Stimulated activated CD4-positive, alpha-beta T cell treated with anti-CD3 and anti-CD28 coated beads, Interleukin-12 subunit alpha, Interleukin-12 subunit beta, amount 100 ng/mL, for 4 hours (primary cell): ENCODE measurements around the gene SELENOO.

Experiments
- DNase-seq: peaks from one replicate; pipeline ENCODE4 v3.0.0-alpha.2; 2020

The SELENOO gene

DNA sequence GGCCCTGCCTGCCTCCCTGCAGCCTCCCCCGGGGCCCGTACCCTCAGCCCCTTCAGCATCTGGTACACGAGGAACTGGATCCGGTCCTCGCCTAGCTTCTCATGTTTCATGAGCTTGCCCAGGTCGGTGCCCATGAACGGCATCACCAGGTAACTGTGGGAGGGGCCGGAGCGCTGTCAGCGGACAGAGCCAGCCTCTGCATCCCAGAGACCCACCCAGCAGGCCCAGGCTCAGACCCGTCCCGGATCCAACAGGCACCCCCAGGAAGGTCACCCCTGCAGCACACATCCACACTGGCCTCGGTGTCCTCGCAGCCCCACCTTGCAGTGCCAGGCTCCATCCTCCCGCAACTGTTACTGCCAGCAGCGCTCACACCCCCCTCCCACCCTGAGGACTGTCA, 56.2 kb downstream of the SELENOO start:
- no peak for DNase-seq

- no peak for DNase-seq
Observed at GRCh38 chr22:50257451-50258360, 56.9 kb downstream of the SELENOO start.

- no peak for DNase-seq
Observed at GRCh38 chr22:50258361-50259292, 57.8 kb downstream of the SELENOO start.

GRCh38 chr22:50259302-50259701, 58.5 kb downstream of the SELENOO start:
- no peak for DNase-seq

DNA sequence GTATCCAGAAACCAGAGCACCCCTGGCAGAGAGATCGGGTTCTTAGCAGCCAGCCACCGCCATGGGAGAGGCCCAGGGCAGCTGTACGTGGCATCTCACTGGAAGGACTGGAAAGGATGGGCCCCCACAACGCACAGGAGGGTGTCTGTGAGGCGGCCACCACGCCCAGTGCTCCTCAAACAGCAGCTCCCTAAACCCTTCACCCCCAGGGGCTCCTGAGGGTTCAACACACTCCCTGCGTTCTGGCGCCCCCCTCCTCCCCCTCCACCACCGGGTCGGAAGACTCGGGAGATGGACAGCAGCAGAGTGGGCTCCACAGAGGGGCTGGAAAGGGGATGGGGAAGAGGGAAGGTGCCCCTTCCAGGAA, 59.6 kb downstream of the SELENOO start:
- DNase-seq, result no peak

DNA sequence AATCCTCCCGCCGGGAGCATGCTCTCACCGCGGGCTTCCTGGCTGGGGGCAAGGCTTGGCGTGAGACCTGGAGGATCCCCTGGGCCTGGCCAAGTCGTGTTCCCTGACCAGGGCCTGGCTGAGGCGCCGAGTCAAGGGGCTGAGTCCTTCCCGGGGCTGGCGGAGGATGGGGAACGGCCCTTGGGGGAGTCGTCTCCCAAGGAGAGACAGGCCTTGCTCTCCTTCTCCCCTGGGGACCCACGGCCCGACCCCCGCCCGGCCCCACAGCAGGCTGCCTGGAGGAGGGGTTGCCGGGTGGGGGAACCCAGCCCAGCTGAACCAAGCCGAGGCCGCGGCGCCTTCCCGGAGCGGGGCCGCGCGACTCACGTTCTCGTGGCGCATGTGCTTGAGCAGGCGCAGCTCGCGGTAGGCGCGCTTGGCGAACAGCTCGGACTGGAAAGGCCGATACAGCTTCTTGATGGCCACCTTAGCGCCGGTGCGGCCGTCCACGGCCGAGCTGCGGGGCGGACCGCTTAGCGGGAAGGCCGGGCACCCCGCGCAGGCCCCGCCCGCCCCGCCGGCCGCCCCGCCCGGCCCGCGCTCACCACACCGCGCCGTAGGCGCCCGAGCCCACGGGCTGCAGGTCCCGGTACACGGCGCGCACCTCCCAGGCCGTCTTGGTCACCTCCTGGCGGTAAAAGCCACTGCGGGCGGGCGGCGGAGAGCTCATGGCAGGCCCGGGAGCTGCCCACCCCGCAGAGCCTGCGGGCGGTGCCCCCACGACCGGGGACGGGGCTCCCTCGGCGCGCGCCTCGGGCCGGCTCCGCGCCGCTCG, 60.2 kb downstream of the SELENOO start:
- peak; percentile 40 for DNase-seq

DNA sequence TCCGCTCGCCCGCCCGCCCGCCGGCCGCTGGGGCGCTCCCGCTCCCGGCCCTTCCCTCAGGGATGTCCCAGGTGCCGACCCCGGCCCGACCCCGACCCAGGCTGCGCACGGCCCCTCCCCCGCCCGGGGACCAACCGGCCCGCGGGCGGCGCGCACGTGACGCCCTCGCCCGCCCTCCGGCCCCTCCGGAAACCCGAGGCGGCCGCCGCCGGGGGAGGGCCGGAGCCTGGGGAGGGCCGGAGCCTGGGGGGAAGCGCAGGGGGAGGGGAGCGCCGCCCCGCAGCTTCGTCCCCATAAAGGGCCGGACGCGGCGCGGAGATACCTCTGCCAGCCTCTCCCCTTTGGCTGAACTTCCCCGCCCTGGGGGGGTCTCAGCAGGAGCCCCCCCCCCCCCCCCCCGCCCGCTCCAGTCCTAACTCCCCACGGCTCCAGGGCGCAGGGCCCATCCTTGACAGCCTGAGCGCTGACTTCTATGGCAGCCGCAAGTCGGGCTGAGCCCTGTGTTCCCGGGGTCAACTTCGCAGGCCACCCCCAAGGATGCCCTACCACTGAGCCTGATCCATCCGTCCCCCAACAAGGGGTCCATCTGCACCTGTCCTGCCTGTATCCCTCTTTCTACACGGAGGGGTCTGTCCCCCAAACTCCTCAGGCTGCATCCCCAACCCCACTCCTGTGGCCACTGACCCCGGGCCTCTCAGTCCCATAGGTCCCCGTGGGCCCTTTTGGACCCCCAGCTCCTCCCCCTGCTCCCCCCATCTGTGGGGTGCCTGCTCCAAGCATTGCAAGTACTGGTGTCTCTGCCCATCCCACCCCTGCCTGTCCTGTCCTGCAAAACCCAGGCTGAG, 61.0 kb downstream of the SELENOO start, which contains the start of gene MAPK12:
TSS of gene MAPK12 (minus strand) at position 69 of the 845 bp plus-strand sequence. CDS start 174 bp downstream, outside the sequence.
- no peak for DNase-seq

GRCh38 chr22:50262460-50262911, 61.7 kb downstream of the SELENOO start:
- no peak for DNase-seq

DNA sequence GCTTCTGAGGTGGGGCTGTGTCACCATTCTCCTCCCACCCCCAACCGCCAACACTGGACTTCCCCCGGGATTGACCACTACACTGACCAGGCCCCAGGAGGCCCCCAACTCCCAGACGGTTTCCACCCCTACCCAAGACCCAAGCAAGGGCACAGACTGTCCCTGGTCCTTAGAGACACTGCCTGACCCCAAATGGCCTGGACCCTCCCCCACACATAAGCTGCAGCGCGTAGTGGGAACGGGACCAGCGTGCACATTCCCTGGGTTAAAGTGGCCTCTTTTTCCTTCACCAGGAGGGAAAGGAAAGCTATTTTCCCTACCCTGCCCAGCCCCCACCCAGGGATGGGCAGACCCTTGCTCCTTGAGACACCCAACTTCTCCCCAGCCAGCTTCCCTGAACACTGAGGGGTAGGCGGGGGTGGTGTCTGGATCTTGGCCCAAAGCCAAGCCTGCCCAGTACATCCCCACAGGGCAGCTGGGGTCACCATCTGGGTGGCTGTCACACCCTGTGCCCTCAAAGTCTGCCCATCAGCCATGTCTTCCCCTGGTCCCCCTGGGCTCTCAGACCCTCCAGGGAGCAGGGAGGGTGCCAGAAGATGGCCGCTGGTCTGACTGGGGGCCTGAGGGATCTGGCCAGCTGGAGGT, 62.3 kb downstream of the SELENOO start:
- DNase-seq, result no peak

DNA sequence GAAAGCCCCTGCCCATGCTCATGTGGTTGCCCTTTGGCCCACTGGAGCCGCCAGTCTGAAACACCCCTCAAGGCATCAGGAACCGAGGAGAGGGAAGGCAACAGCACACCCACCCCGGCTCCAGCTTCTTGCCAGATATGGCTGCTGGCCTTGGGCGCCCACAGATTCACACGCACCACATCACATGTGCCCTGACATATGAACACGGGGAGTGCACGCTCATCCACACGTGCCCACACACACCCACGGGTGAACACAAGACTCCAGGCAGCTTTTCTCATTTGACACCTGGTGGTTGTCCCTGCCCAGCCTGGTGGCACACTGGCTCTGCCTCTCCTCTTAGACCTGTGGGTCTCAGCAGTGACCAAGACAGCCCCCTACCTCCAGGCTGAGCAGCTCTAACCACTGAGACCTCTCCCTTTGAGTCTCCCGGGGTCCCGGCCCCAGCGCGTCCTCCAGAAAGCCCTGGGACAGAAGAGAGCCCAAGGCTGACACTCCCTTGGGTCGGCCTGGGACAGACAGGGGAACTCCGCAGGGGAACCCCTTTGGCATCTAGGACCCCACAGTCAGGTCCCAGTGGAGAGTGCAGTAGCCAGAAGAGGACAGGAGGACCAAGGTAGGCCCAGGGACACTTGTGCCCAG, 63.4 kb downstream of the SELENOO start:
- no peak for DNase-seq

DNA sequence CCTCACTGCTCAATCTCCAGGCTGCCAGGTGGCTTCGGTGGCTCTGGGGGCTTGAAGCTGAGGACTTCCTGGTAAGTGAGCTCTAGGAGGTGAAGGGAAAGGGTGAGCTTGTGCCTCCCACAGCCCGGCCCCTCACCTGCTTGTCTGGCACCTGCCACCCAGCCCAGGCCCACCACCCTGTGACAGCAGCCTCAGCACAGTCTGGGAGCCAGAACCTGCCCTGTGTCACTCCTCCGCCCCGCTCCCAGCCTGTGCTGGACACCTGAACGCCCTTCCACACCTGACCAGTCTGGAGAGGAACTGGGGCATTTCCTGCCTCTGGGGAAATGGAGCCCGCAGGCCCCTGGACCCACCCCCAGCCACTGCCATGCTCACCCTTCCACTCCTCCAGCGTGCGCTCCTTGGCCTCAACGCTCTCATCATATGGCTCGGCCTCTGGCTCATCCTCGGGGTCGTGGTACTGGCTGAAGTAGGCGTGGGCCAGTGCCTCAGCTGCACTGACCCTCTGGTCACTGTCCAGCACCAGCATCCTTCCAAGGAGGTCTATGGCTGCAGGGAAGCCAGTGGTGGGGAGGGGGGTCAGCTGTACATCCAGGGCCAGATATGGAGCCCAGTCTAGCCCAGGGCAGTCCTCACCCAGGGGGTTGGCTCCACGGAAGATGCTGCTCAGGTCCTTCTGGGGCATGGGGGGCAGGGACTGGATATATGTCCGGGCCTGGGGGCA, 64.3 kb downstream of the SELENOO start:
- no peak for DNase-seq

- DNase-seq, result no peak
Observed at GRCh38 chr22:50266994-50267393, 66.2 kb downstream of the SELENOO start.
